K562 (cell line): Measurements from ENCODE around the gene CCDC61. TPM values are rescaled to one million over a fixed set of nuclear protein-coding genes. Genes with fewer than 3 reads are reported as not detected.

Source experiments
- ATAC-seq: fragments of 200-7000 bp; cut with Tn5 transposase; 3 replicates; pipeline ENCODE4 v1.9.1; 2020; ENCODE audit warnings: moderate library complexity
- BruUV-seq: library from RNA; stranded (reverse); fragments of 400-500 nt; replicated peaks from 2 replicates; lab custom pipeline; 2021; lab: Mats Ljungman, UMichigan
- CTCF ChIA-PET: fragments of 300-600 bp; formaldehyde crosslinking; extraction: SDS; loops from one replicate; lab custom pipeline; 2021; ENCODE audit warnings: low intra/inter-chr PET ratio; lab: Yijun Ruan, JAX
- POLR2A ChIA-PET: fragments of 300-600, 350-650 bp; sonication (Branson Sonifier 250); formaldehyde crosslinking; extraction: SDS; loops from one replicate; lab custom pipeline; 2021; ENCODE audit warnings: antibody characterized with exemption, inconsistent platforms; lab: Yijun Ruan, JAX
- DNase-seq, 4 experiments: peaks; one replicate each; pipeline versions ENCODE4 v3.0.0 to v3.0.0-alpha.2; 2011 to 2018; ENCODE audit warnings: low spot score in 3 of 4, mixed read lengths in 3 of 4; ENCODE audit errors: extremely low read depth in 1 of 4
- FAIRE-seq: peaks from 2 replicates; lab custom pipeline; 2011; peaks lifted over from hg19 to GRCh38; lab: Jason Lieb, UNC
- H2AFZ ChIP-seq: 2 replicates; pipeline ENCODE4 v1.6.0; 2011; ENCODE audit warnings: low read depth, low read length, control low read depth, inconsistent platforms
- H3K27ac ChIP-seq: fragments of 200-600 bp; 3 replicates; pipeline ENCODE4 v1.8.0; 2011; ENCODE audit warnings: low read depth, mild to moderate bottlenecking, control low read depth, inconsistent platforms, low read length, moderate library complexity, mixed read lengths; ENCODE audit errors: extremely low read depth
- H3K27me3 ChIP-seq, 2 experiments: fragments of 300-600 bp in 1 of 2; 2 replicates in 1 of 2; 3 replicates in 1 of 2; pipeline versions ENCODE4 v1.6.0 to v1.8.0; 2011; ENCODE audit warnings: inconsistent platforms in 2 of 2, low read length in 2 of 2, mild to moderate bottlenecking in 1 of 2, mixed read lengths in 1 of 2, moderate library complexity in 1 of 2; ENCODE audit not compliant: control insufficient read depth in 2 of 2, insufficient read depth in 2 of 2
- H3K36me3 ChIP-seq: fragments of 300-600 bp; 3 replicates; pipeline ENCODE4 v1.8.0; 2011; ENCODE audit warnings: mild to moderate bottlenecking, low read length, inconsistent platforms; ENCODE audit not compliant: control insufficient read depth, insufficient read depth
- H3K4me1 ChIP-seq, 2 experiments: fragments of 200-600 bp in 1 of 2; replicated peaks in 1 of 2; 2 replicates in 1 of 2; 3 replicates in 1 of 2; pipeline versions ENCODE4 v1.5.1 to v1.8.0; 2011; ENCODE audit warnings: inconsistent platforms in 2 of 2, low read length in 2 of 2, mild to moderate bottlenecking in 1 of 2, mixed read lengths in 1 of 2, moderate library complexity in 1 of 2; ENCODE audit not compliant: control insufficient read depth in 2 of 2, insufficient read depth in 2 of 2
- H3K4me2 ChIP-seq: 2 replicates; pipeline ENCODE4 v1.6.1; 2011; ENCODE audit warnings: low read length, control low read depth, inconsistent platforms, mixed read lengths; ENCODE audit not compliant: insufficient read depth
- H3K4me3 ChIP-seq: fragments of 200-600 bp; sonication (generic), shearing (Covaris generic); 2 replicates; pipeline ENCODE4 v1.5.1; 2016; ENCODE audit warnings: control low read depth, inconsistent platforms
- H3K79me2 ChIP-seq: fragments of 200-600 bp; 3 replicates; pipeline ENCODE4 v1.8.0; 2011; ENCODE audit warnings: low read length, inconsistent platforms; ENCODE audit not compliant: control insufficient read depth, insufficient read depth
- H3K9ac ChIP-seq, 2 experiments: 2 replicates each; pipeline versions ENCODE4 v1.6.0 to v1.6.1; 2011; ENCODE audit warnings: low read depth in 2 of 2, low read length in 2 of 2, control low read depth in 1 of 2, inconsistent platforms in 1 of 2, mild to moderate bottlenecking in 1 of 2, mixed read lengths in 1 of 2; ENCODE audit not compliant: insufficient read depth in 1 of 2
- H3K9me1 ChIP-seq: one replicate; pipeline ENCODE4 v1.6.0; 2011; ENCODE audit warnings: inconsistent platforms, mild to moderate bottlenecking, low read length, moderate library complexity; ENCODE audit not compliant: control insufficient read depth, insufficient read depth
- H3K9me3 ChIP-seq: replicated peaks from 2 replicates; pipeline ENCODE4 v1.5.1; 2011; ENCODE audit warnings: low read depth, low read length, inconsistent platforms; ENCODE audit not compliant: control insufficient read depth, insufficient read depth
- H4K20me1 ChIP-seq: replicated peaks from 2 replicates; pipeline ENCODE4 v1.6.1; 2011; ENCODE audit warnings: low read length, inconsistent platforms, mixed read lengths; ENCODE audit not compliant: control insufficient read depth, insufficient read depth
- BMI1 ChIP-seq: fragments of 150-350 bp; IDR thresholded peaks from 2 replicates; pipeline ENCODE4 v1.6.1; 2014; ENCODE audit warnings: low read length
- POLR2G ChIP-seq: fragments of 200-400 bp; formaldehyde crosslinking; IDR thresholded peaks from 2 replicates; pipeline ENCODE4 v1.6.1; 2017; ENCODE audit warnings: low read depth, mild to moderate bottlenecking, antibody characterized with exemption, low read length, moderate library complexity
- ZNF75A ChIP-seq: fragments of 450-650 bp; formaldehyde crosslinking; IDR thresholded peaks from 2 replicates; pipeline ENCODE4 v1.4.0; 2020; ENCODE audit warnings: mild to moderate bottlenecking
- WGBS: fragments of 100-300 bp; shearing (Covaris generic); methylation state at CpG from one replicate; pipeline ENCODE4 v1.1.6; 2016; ENCODE audit warnings: low coverage, mixed read lengths; ENCODE audit not compliant: insufficient coverage; ENCODE audit errors: missing lambda C conversion rate; 5-methylcytosine and 5-hydroxymethylcytosine counted together
- in situ Hi-C: fragments of 300-500 bp; cut with MboI; formaldehyde crosslinking; loops from 4 replicates; pipeline ENCODE4 v1.15.0; 2018; ENCODE audit warnings: inconsistent platforms, mixed read lengths
- intact Hi-C: fragments of 100-400 bp; cut with micrococcal nuclease; formaldehyde crosslinking; loops from 2 replicates; pipeline ENCODE4 v1.14.2; 2022
- polyA plus RNA-seq, 8 experiments: library from polyadenylated mRNA; depleted of rRNA in 4 of 8; stranded (reverse) in 5 of 8; unstranded in 3 of 8; fragments of >200 nt; fragmentation: Nextera tagmentation in 2 of 8; fragmentation: Illumina TruSeq in 1 of 8; extraction: Ambion mirVana in 2 of 8; extraction: Trizol in 1 of 8; gene quantifications; 2 replicates each; pipeline versions ENCODE4 v1.2.1 to v1.2.3, GENCODE V29; 2011 to 2014; ENCODE audit warnings: inconsistent platforms in 1 of 8, missing spikeins in 1 of 8
- total RNA-seq, 7 experiments: library from RNA; depleted of rRNA in 6 of 7; stranded (reverse); fragments of >200 nt in 6 of 7; fragmentation: Illumina TruSeq in 2 of 7; extraction: Trizol in 2 of 7; gene quantifications; 2 replicates each; pipeline versions ENCODE4 v1.2.1 to v1.2.3, GENCODE V29; 2011 to 2021; ENCODE audit warnings: low replicate concordance in 1 of 7
- TF ChIP-seq, protein P1 (sequence below): sonication (generic); formaldehyde crosslinking; IDR thresholded peaks from 2 replicates; pipeline ENCODE4 v1.8.1; 2023; ENCODE audit warnings: mild to moderate bottlenecking, missing genetic modification reagents
- TF ChIP-seq, protein P2 (sequence below): IDR thresholded peaks from 2 replicates; pipeline ENCODE4 v1.6.1; 2012; ENCODE audit warnings: low read depth, low read length, improper control_type of control experiment, borderline replicate concordance

The CCDC61 gene
- total and polyA plus RNA-seq, 9 of the 15 experiments (the other 6 are each of a cell fraction or from before 2014, with no cell fraction given), result 0.07 to 27.0 (median 10.3) TPM

- TF ChIP-seq, protein P1, sequence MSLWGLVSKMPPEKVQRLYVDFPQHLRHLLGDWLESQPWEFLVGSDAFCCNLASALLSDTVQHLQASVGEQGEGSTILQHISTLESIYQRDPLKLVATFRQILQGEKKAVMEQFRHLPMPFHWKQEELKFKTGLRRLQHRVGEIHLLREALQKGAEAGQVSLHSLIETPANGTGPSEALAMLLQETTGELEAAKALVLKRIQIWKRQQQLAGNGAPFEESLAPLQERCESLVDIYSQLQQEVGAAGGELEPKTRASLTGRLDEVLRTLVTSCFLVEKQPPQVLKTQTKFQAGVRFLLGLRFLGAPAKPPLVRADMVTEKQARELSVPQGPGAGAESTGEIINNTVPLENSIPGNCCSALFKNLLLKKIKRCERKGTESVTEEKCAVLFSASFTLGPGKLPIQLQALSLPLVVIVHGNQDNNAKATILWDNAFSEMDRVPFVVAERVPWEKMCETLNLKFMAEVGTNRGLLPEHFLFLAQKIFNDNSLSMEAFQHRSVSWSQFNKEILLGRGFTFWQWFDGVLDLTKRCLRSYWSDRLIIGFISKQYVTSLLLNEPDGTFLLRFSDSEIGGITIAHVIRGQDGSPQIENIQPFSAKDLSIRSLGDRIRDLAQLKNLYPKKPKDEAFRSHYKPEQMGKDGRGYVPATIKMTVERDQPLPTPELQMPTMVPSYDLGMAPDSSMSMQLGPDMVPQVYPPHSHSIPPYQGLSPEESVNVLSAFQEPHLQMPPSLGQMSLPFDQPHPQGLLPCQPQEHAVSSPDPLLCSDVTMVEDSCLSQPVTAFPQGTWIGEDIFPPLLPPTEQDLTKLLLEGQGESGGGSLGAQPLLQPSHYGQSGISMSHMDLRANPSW, result no peak
- no peak for TF ChIP-seq BMI1
- TF ChIP-seq ZNF75A (CRISPR knock-in tag), result no peak
Observed at GRCh38 chr19:46032597-46033025, 37.3 kb downstream of the CCDC61 start (continued).

- no peak overlapping the region for H3K4me3 ChIP-seq
- peaks cover 2 to 31% of the 10 kb centered on the region in 2 experiments; a peak in 2 of 5 replicates for H3K27me3 ChIP-seq
- ChIA-PET CTCF (no interaction called here), POLR2A (interaction anchor here (0.7 to 1.5 kb wide), 3 partner anchors 18 to 249 kb away, joined by 3 to 4 read pairs (median 3); no protein-coding TSS in a partner anchor)
- in situ Hi-C loops, result no loop called here
- no peaks in the 10 kb centered on the region for H3K4me1 ChIP-seq
- intact Hi-C loops, result no loop called here
- ATAC-seq, result no peak
- no peak for DNase-seq
- no TSS peak for BruUV-seq
- H3K9me1 ChIP-seq, result no peaks in the 10 kb centered on the region
- H3K9ac ChIP-seq, result no peak overlapping the region
- TF ChIP-seq, protein P2, sequence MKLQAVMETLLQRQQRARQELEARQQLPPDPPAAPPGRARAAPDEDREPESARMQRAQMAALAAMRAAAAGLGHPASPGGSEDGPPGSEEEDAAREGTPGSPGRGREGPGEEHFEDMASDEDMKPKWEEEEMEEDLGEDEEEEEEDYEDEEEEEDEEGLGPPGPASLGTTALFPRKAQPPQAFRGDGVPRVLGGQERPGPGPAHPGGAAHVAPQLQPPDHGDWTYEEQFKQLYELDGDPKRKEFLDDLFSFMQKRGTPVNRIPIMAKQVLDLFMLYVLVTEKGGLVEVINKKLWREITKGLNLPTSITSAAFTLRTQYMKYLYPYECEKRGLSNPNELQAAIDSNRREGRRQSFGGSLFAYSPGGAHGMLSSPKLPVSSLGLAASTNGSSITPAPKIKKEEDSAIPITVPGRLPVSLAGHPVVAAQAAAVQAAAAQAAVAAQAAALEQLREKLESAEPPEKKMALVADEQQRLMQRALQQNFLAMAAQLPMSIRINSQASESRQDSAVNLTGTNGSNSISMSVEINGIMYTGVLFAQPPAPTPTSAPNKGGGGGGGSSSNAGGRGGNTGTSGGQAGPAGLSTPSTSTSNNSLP, result no peak
- 0 out of 2 replicates have a peak, but pooled peaks have one; percentile 13 for TF ChIP-seq POLR2G
- H3K9me3 ChIP-seq, result no peaks in the 10 kb centered on the region
- no peaks in the 10 kb centered on the region for H3K79me2 ChIP-seq
- FAIRE-seq, result no peak
- H4K20me1 ChIP-seq, result no peaks in the 10 kb centered on the region
- no peak overlapping the region for H3K4me2 ChIP-seq
- no peak overlapping the region for H2AFZ ChIP-seq
- 4% methylated on average over 9 of the region's 11 CpGs for WGBS
- no peak overlapping the region for H3K27ac ChIP-seq
- no peaks in the 10 kb centered on the region for H3K36me3 ChIP-seq
Observed at GRCh38 chr19:46033401-46033800, 38.1 kb downstream of the CCDC61 start.
